GM10248 (cell line): ENCODE data around the gene XIRP2.

Source experiments
- CTCF ChIA-PET: fragments of 300-600 bp; sonication (Branson Sonifier 250); formaldehyde crosslinking; extraction: SDS; loops from one replicate; lab custom pipeline; 2021; ENCODE audit warnings: antibody characterized with exemption; lab: Yijun Ruan, JAX
- POLR2A ChIA-PET: fragments of 350-650 bp; sonication (Branson Sonifier 250); formaldehyde crosslinking; extraction: SDS; loops from one replicate; lab custom pipeline; 2020; ENCODE audit warnings: antibody characterized with exemption; lab: Yijun Ruan, JAX
- DNase-seq: peaks from one replicate; pipeline ENCODE4 v3.0.0; 2012; ENCODE audit errors: extremely low spot score
- CTCF ChIP-seq: IDR thresholded peaks from 2 replicates; pipeline ENCODE4 v1.5.1; 2012; ENCODE audit warnings: mild to moderate bottlenecking, low read depth; ENCODE audit errors: extremely low read depth, missing control alignments, control extremely low read depth

The XIRP2 gene

GRCh38 chr2:167297292-167297691 lies 409.0 kb downstream of the XIRP2 start:
- no peak for TF ChIP-seq CTCF
- ChIA-PET POLR2A (no interaction called here), CTCF (no interaction called here)
- DNase-seq = no peak

- no peak for TF ChIP-seq CTCF
- ChIA-PET POLR2A (no interaction called here), CTCF (interaction anchor here (1.2 kb wide), 1 partner anchor 14 kb away, joined by 3 read pairs; no protein-coding TSS in a partner anchor)
- no peak for DNase-seq
Measured at GRCh38 chr2:167298017-167298416, 409.7 kb downstream of the XIRP2 start.
